GM23338 (cell line): ENCODE measurements around the gene TPSB2. TPM values are rescaled to one million over a fixed set of nuclear protein-coding genes. Genes with fewer than 3 reads are reported as not detected.

Experiments used
- ATAC-seq: fragments of 200-7000 bp; cut with Tn5 transposase; 3 replicates; pipeline ENCODE4 v1.9.1; 2020
- DNase-seq: peaks from one replicate; pipeline ENCODE4 v3.0.0-alpha.2; 2015; ENCODE audit warnings: low spot score
- H2AFZ ChIP-seq: fragments of 200-600 bp; sonication (generic); 2 replicates; pipeline ENCODE4 v1.8.0; 2016; ENCODE audit warnings: antibody characterized with exemption, mild to moderate bottlenecking, moderate library complexity
- H3F3A ChIP-seq: fragments of 200-600 bp; sonication (generic); replicated peaks from 2 replicates; pipeline ENCODE4 v1.8.0; 2017; ENCODE audit warnings: antibody characterized with exemption, mixed run types, low read depth
- H3K27ac ChIP-seq: fragments of 200-600 bp; sonication (generic); 2 replicates; pipeline ENCODE4 v1.6.1; 2016; ENCODE audit warnings: low read depth
- H3K27me3 ChIP-seq: fragments of 200-600 bp; sonication (generic); 2 replicates; pipeline ENCODE4 v1.8.0; 2016; ENCODE audit warnings: mild to moderate bottlenecking, mixed run types, moderate library complexity; ENCODE audit not compliant: insufficient read depth
- H3K36me3 ChIP-seq: fragments of 200-600 bp; sonication (generic); 2 replicates; pipeline ENCODE4 v1.8.0; 2016; ENCODE audit warnings: mild to moderate bottlenecking; ENCODE audit not compliant: insufficient read depth
- H3K4me1 ChIP-seq: fragments of 200-600 bp; sonication (generic); 2 replicates; pipeline ENCODE4 v1.8.0; 2016; ENCODE audit warnings: mild to moderate bottlenecking, moderate library complexity; ENCODE audit not compliant: insufficient read depth
- H3K4me2 ChIP-seq: fragments of 200-600 bp; sonication (generic); 2 replicates; pipeline ENCODE4 v1.7.1; 2017; ENCODE audit warnings: mixed run types
- H3K4me3 ChIP-seq: fragments of 200-600 bp; sonication (generic); 2 replicates; pipeline ENCODE4 v1.6.1; 2016; ENCODE audit warnings: mixed run types
- H3K79me2 ChIP-seq: fragments of 200-600 bp; sonication (generic); replicated peaks from 2 replicates; pipeline ENCODE4 v1.8.0; 2017; ENCODE audit warnings: mild to moderate bottlenecking; ENCODE audit not compliant: insufficient read depth
- H3K9me2 ChIP-seq: fragments of 200-600 bp; sonication (generic); 2 replicates; pipeline ENCODE4 v1.8.0; 2017; ENCODE audit not compliant: insufficient read depth
- H4K20me1 ChIP-seq: fragments of 200-600 bp; sonication (generic); replicated peaks from 2 replicates; pipeline ENCODE4 v1.8.0; 2017; ENCODE audit warnings: mild to moderate bottlenecking; ENCODE audit not compliant: insufficient read depth
- H3K27ac Mint-ChIP-seq: 2 replicates; pipeline ENCODE4 v1.8.0; 2020; ENCODE audit warnings: inconsistent platforms, mild to moderate bottlenecking, moderate library complexity, mixed read lengths
- H3K27me3 Mint-ChIP-seq: 3 replicates; pipeline ENCODE4 v1.8.0; 2022; ENCODE audit warnings: low read depth, mild to moderate bottlenecking, moderate library complexity, mixed read lengths, inconsistent platforms; ENCODE audit not compliant: insufficient read depth, poor library complexity
- H3K36me3 Mint-ChIP-seq: 3 replicates; pipeline ENCODE4 v1.8.0; 2021; ENCODE audit warnings: low read depth, mild to moderate bottlenecking, inconsistent platforms, moderate library complexity, mixed read lengths
- H3K4me1 Mint-ChIP-seq: 3 replicates; pipeline ENCODE4 v1.8.0; 2020; ENCODE audit warnings: mild to moderate bottlenecking, inconsistent platforms, mixed read lengths
- H3K4me3 Mint-ChIP-seq: 3 replicates; pipeline ENCODE4 v1.8.0; 2021; ENCODE audit warnings: moderate library complexity, mild to moderate bottlenecking, inconsistent platforms, mixed read lengths
- H3K9me3 Mint-ChIP-seq: 3 replicates; pipeline ENCODE4 v1.8.0; 2020; ENCODE audit warnings: moderate library complexity, mild to moderate bottlenecking, inconsistent platforms, mixed read lengths
- CREB1 ChIP-seq: fragments of 250-450 bp; sonication (Bioruptor Pico); IDR thresholded peaks from 2 replicates; pipeline ENCODE4 v1.5.0; 2020; ENCODE audit warnings: low read depth, mild to moderate bottlenecking, moderate library complexity
- CTCF ChIP-seq, 2 experiments: fragments of 200-600 bp in 1 of 2; sonication (generic) in 1 of 2; conservative IDR thresholded peaks; 2 replicates each; pipeline versions ENCODE4 v1.5.1 to v1.6.1; 2016 to 2017; ENCODE audit warnings: antibody characterized with exemption in 2 of 2, low read depth in 2 of 2, mild to moderate bottlenecking in 2 of 2, moderate library complexity in 1 of 2
- ETS1 ChIP-seq: IDR thresholded peaks from 2 replicates; pipeline ENCODE4 v1.6.1; 2016; ENCODE audit warnings: antibody characterized with exemption
- EZH2 ChIP-seq: fragments of 200-600 bp; sonication (generic); IDR thresholded peaks from one replicate; pipeline ENCODE4 v1.8.0; 2017; ENCODE audit warnings: antibody characterized with exemption, mild to moderate bottlenecking, low read depth; ENCODE audit not compliant: unreplicated experiment
- EZH2phosphoT487 ChIP-seq: fragments of 200-600 bp; sonication (generic); IDR thresholded peaks from one replicate; pipeline ENCODE4 v1.8.1; 2018; ENCODE audit warnings: antibody characterized with exemption; ENCODE audit not compliant: unreplicated experiment
- JUNB ChIP-seq: IDR thresholded peaks from one replicate; pipeline ENCODE4 v1.6.1; 2016; ENCODE audit warnings: antibody characterized with exemption; ENCODE audit not compliant: unreplicated experiment
- NANOG ChIP-seq: IDR thresholded peaks from 2 replicates; pipeline ENCODE4 v1.6.1; 2016; ENCODE audit warnings: antibody characterized with exemption, borderline replicate concordance
- POLR2AphosphoS5 ChIP-seq: IDR thresholded peaks from 2 replicates; pipeline ENCODE4 v1.6.1; 2016; ENCODE audit warnings: antibody characterized with exemption, low read depth
- REST ChIP-seq: IDR thresholded peaks from one replicate; pipeline ENCODE4 v1.6.1; 2018; ENCODE audit warnings: antibody characterized with exemption; ENCODE audit not compliant: unreplicated experiment
- STAT1 ChIP-seq: IDR thresholded peaks from one replicate; pipeline ENCODE4 v1.6.1; 2016; ENCODE audit warnings: antibody characterized with exemption; ENCODE audit not compliant: unreplicated experiment
- ZNF114 ChIP-seq: fragments of 250-450 bp; sonication (Bioruptor Pico); IDR thresholded peaks from 2 replicates; pipeline ENCODE4 v1.5.0; 2020; ENCODE audit warnings: mild to moderate bottlenecking, moderate library complexity
- ZNF331 ChIP-seq: fragments of 250-450 bp; sonication (Bioruptor Pico); IDR thresholded peaks from 2 replicates; pipeline ENCODE4 v1.5.0; 2020; ENCODE audit warnings: low read depth, mild to moderate bottlenecking, moderate library complexity
- ZNF462 ChIP-seq: fragments of 250-450 bp; sonication (Bioruptor Pico); IDR thresholded peaks from 2 replicates; pipeline ENCODE4 v1.5.0; 2020; ENCODE audit warnings: mild to moderate bottlenecking, moderate library complexity
- polyA plus RNA-seq: library from polyadenylated mRNA; unstranded; fragments of >200 nt; fragmentation: Nextera tagmentation; extraction: Ambion mirVana; gene quantifications from 2 replicates; pipeline ENCODE4 v1.2.1, GENCODE V29; 2016
- total RNA-seq: library from RNA; depleted of rRNA; stranded (reverse); fragments of >200 nt; shearing (Covaris generic); gene quantifications from 2 replicates; pipeline ENCODE4 v1.2.3, GENCODE V29; 2014

TPSB2 gene
- total and polyA plus RNA-seq, 2 experiments from 2014 or later: 0.23 TPM; not detected in 1

GRCh38 chr16:1206326-1206725 is 23.7 kb downstream of the TPSB2 start:
- Histone ChIP-seq H3K27ac (no peak overlapping the region), H4K20me1 (no peaks in the 10 kb centered on the region)

More at GRCh38 chr16:1206326-1206725, 23.7 kb downstream of the TPSB2 start:
- DNase-seq (no peak), ATAC-seq (peak; percentile 28)
- Histone ChIP-seq H3K4me1 (no peaks in the 10 kb centered on the region), H3F3A (no peaks in the 10 kb centered on the region), H2AFZ (no peak overlapping the region), H3K4me2 (no peak overlapping the region), H3K4me3 (no peak overlapping the region), H3K79me2 (no peaks in the 10 kb centered on the region), H3K36me3 (no peaks in the 10 kb centered on the region), H3K27me3 (no peaks in the 10 kb centered on the region), H3K9me2 (no peaks in the 10 kb centered on the region)
- H3K27ac Mint-ChIP-seq: no peak overlapping the region
- no peaks in the 10 kb centered on the region for H3K4me1 Mint-ChIP-seq
- H3K27me3 Mint-ChIP-seq: peaks cover 19% of the 10 kb centered on the region
- TF ChIP-seq CTCF (conservative IDR thresholded peaks at IDR 0.05; ENCODE audit: low read depth in 2 of 2) (no peak; a peak in 1 of 4 replicates), ETS1 (no peak), NANOG (no peak), REST (no peak), JUNB (no peak), EZH2 (no peak), ZNF114 (CRISPR knock-in tag) (no peak), POLR2AphosphoS5 (no peak), CREB1 (no peak), ZNF462 (CRISPR knock-in tag) (no peak), STAT1 (no peak), EZH2phosphoT487 (no peak), ZNF331 (CRISPR knock-in tag) (no peak)
- H3K9me3 Mint-ChIP-seq: no peaks in the 10 kb centered on the region
- no peak overlapping the region for H3K4me3 Mint-ChIP-seq
- peaks cover 6% of the 10 kb centered on the region; the same call in 2 of the 3 replicates for H3K36me3 Mint-ChIP-seq
